Mucosa of rectum (tissue), 2 donors: Measurements from ENCODE around the gene ASF1A.
A peak's percentile ranks its signal among the peaks of the same experiment; 100 is the strongest.

Source experiments
- H3K27ac ChIP-seq, 2 donors: one replicate each; pipeline ENCODE4 v1.7.0; 2013; ENCODE audit warnings: inconsistent platforms in 2 of 2, low read depth in 2 of 2, low read length in 2 of 2
- H3K27me3 ChIP-seq, 2 donors: one replicate each; pipeline ENCODE4 v1.7.0; 2013; ENCODE audit warnings: low read length in 2 of 2; ENCODE audit not compliant: control insufficient read depth in 2 of 2, insufficient read depth in 2 of 2
- H3K36me3 ChIP-seq, 2 donors: one replicate each; pipeline ENCODE4 v1.7.0; 2013; ENCODE audit warnings: low read length in 2 of 2; ENCODE audit not compliant: control insufficient read depth in 2 of 2, insufficient read depth in 2 of 2
- H3K4me1 ChIP-seq, 2 donors: one replicate each; pipeline ENCODE4 v1.7.0; 2013; ENCODE audit warnings: low read length in 2 of 2, mild to moderate bottlenecking in 1 of 2; ENCODE audit not compliant: control insufficient read depth in 2 of 2, insufficient read depth in 2 of 2
- H3K4me3 ChIP-seq, 2 donors: one replicate each; pipeline ENCODE4 v1.7.0; 2013; ENCODE audit warnings: low read length in 2 of 2
- H3K9ac ChIP-seq, 2 donors: one replicate each; pipeline ENCODE4 v1.7.0; 2013; ENCODE audit warnings: low read length in 2 of 2, low read depth in 1 of 2, mild to moderate bottlenecking in 1 of 2
- H3K9me3 ChIP-seq, 2 donors: one replicate each; pipeline ENCODE4 v1.7.0; 2013; ENCODE audit warnings: low read length in 2 of 2; ENCODE audit not compliant: control insufficient read depth in 2 of 2
- donor health status: healthy.
- donor health status: Normal muscosa, but diverticular disease.

ASF1A gene

GRCh38 chr6:118895261-118895560 lies 1.3 kb downstream of the ASF1A start:
- H3K9me3 ChIP-seq, result no peaks in the 10 kb centered on the region

DNA sequence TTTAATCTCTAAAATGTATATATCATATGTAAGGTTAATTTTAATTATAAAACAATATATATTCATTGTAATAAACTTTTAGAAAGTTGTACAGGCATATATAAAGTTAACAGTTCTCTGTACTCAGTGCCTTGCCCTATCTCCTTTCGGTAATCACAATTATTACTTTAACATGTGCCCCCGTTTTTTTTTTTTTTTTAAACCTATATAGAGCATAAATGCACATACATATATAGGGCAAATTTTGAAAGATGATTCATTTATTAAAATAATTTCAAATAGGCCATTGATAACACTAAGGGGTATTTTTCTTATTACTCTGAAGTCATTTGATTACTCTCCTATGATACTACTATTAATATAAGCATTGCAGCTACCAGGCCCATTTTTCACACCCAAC lies 1.9 kb downstream of the ASF1A start:
- Histone ChIP-seq H3K9me3 (no peaks in the 10 kb centered on the region), H3K4me3 (peak overlapping the region in 1 of 2 donors; percentile 97), H3K4me1 (peaks cover 10 to 12% of the 10 kb centered on the region in 2 donors), H3K27ac (no peak overlapping the region), H3K36me3 (peaks cover 0 to 2% of the 10 kb centered on the region in 2 donors), H3K27me3 (no peaks in the 10 kb centered on the region), H3K9ac (no peak overlapping the region)

More at GRCh38 chr6:118895261-118895560, 1.3 kb downstream of the ASF1A start:
- H3K4me3 ChIP-seq, result peak overlapping the region; percentile 86 to 97
- no peaks in the 10 kb centered on the region for H3K36me3 ChIP-seq
- peaks cover 10% of the 10 kb centered on the region in 2 donors for H3K4me1 ChIP-seq
- peak overlapping the region; percentile 83 to 91 for H3K9ac ChIP-seq
- peak overlapping the region; percentile 92 to 96 for H3K27ac ChIP-seq
- H3K27me3 ChIP-seq, result no peaks in the 10 kb centered on the region

DNA sequence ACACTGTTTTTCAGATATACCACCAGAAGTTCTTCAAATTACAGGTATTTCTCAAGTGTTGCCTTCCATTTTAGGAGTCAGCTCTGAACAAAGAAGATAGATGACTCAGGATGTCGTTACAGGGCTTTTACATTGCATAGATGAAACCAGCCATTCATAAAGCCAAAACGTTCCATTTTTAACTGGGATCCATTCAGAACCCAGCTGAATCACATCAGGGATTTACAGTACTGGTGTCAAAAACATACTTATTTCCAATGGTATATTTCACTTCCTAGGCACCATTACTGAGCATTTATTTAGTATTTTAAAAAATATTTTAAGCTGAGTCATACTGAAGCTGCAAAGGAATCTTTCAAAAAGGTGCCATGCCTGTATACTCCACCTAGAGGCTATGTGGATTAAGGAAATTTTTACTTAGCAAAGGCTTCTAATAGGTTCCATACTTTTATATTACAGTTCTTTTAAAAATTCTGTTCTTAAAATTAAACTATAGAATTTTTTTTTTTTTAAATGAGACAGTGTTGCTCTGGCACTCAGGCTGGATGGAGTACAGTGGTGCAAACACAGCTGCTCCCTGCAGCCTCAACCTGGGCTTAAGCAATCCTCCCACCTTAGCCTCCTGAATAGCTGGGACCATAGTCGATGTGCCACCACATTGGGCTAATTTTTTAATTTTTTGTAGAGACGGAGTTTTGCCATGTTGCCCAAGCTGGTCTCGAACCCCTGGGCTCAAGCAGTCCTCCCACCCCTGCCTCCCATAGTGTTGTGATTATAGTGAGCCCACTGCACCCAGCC lies 2.6 kb downstream of the ASF1A start:
- H3K27me3 ChIP-seq, result no peaks in the 10 kb centered on the region
- H3K9ac ChIP-seq, result no peak overlapping the region
- no peak overlapping the region for H3K27ac ChIP-seq
- H3K36me3 ChIP-seq, result peaks cover under 1 to 7% of the 10 kb centered on the region in 2 donors
- H3K4me3 ChIP-seq, result no peak overlapping the region
- peaks cover 10 to 13% of the 10 kb centered on the region in 2 donors for H3K4me1 ChIP-seq
- no peaks in the 10 kb centered on the region for H3K9me3 ChIP-seq

GRCh38 chr6:118897386-118897785 lies 3.4 kb downstream of the ASF1A start:
- Histone ChIP-seq H3K27me3 (no peaks in the 10 kb centered on the region), H3K4me3 (no peak overlapping the region), H3K36me3 (peaks cover 3 to 12% of the 10 kb centered on the region in 2 donors), H3K9me3 (no peaks in the 10 kb centered on the region), H3K27ac (no peak overlapping the region), H3K4me1 (peaks cover 7 to 11% of the 10 kb centered on the region in 2 donors), H3K9ac (no peak overlapping the region)

- Histone ChIP-seq H3K36me3 (peaks cover 6 to 18% of the 10 kb centered on the region in 2 donors), H3K27ac (no peak overlapping the region), H3K27me3 (no peaks in the 10 kb centered on the region), H3K4me1 (peaks cover 3% of the 10 kb centered on the region in 2 donors), H3K9ac (no peak overlapping the region), H3K9me3 (no peaks in the 10 kb centered on the region), H3K4me3 (no peak overlapping the region)
These were observed 6.0 kb downstream of the ASF1A start for GRCh38 chr6:118899948-118900347.

DNA sequence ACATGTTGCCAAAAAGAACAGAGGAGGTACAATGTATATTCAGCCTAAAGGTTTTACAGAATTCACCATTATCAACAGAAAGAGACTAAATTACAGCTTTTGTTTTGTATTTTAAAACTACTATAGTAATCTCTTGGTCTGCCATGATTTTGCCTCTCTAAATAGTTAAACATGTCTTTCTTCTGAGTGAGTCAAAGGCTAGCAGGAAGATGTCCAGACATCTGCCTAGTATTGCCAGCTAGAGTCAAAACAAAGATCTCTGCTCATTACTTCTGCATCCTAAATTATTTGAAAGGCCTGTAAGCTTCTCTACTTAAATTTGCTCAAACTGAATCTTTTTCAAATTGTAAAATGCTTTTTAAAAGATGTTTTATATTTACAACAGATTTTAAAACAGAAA lies 8.8 kb downstream of the ASF1A start:
- Histone ChIP-seq H3K9me3 (no peaks in the 10 kb centered on the region), H3K9ac (no peak overlapping the region), H3K4me3 (no peak overlapping the region), H3K36me3 (peaks cover 23 to 36% of the 10 kb centered on the region in 2 donors), H3K4me1 (peaks cover 0 to 3% of the 10 kb centered on the region in 2 donors), H3K27me3 (no peaks in the 10 kb centered on the region), H3K27ac (no peak overlapping the region)

GRCh38 chr6:118903138-118903537 lies 9.2 kb downstream of the ASF1A start:
- Histone ChIP-seq H3K36me3 (peaks cover 27 to 40% of the 10 kb centered on the region in 2 donors), H3K27me3 (no peaks in the 10 kb centered on the region), H3K9ac (no peak overlapping the region), H3K4me1 (peaks cover 0 to 3% of the 10 kb centered on the region in 2 donors), H3K27ac (no peak overlapping the region), H3K4me3 (no peak overlapping the region), H3K9me3 (no peaks in the 10 kb centered on the region)

DNA sequence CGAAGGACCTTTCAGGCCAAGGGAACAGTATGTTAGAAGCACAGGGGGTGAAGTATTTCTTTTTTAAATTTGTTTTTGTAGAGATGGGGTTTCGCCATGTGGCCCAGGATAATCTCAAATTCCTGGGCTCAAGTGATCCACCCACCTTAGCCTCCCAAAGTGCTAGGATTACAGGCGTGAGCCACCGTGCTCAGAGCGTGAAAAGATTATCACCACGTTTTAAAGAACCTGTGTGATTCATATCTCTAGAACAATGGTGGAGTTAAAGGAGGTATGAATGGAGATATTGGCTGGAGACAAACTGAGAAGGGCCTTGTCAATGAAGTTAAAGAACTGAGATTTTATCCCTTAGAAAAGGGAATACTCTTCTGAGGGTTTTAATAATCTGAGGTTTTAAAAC lies 9.7 kb downstream of the ASF1A start:
- H3K9me3 ChIP-seq, result no peaks in the 10 kb centered on the region
- no peaks in the 10 kb centered on the region for H3K27me3 ChIP-seq
- peaks cover 32 to 45% of the 10 kb centered on the region in 2 donors for H3K36me3 ChIP-seq
- H3K4me3 ChIP-seq, result no peak overlapping the region
- no peak overlapping the region for H3K9ac ChIP-seq
- peaks cover 0 to 3% of the 10 kb centered on the region in 2 donors for H3K4me1 ChIP-seq
- no peak overlapping the region for H3K27ac ChIP-seq

DNA sequence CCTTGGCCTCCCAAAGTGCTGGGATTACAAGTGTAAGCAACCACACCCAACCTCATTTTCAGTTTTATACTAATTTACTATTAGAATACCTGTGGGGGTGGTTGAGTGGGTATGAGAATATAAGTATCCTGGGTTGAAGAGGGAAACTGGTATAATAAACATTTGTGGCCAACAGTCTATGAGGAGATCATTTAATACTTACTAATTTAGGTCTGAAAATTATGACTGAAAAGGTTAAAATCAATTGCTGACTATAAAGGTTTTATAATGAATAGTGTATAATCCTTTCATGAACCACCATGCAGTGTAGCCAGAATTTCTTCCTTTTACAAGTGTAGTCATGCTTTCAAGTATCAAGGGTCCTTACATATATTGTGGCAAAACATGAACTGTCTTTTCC lies 11.1 kb downstream of the ASF1A start:
- no peaks in the 10 kb centered on the region for H3K27me3 ChIP-seq
- H3K9me3 ChIP-seq, result no peaks in the 10 kb centered on the region
- peaks cover 40 to 51% of the 10 kb centered on the region in 2 donors for H3K36me3 ChIP-seq
- no peak overlapping the region for H3K27ac ChIP-seq
- H3K9ac ChIP-seq, result no peak overlapping the region
- H3K4me3 ChIP-seq, result no peak overlapping the region
- H3K4me1 ChIP-seq, result peaks cover 0 to 3% of the 10 kb centered on the region in 2 donors

GRCh38 chr6:118905851-118906250 lies 11.9 kb downstream of the ASF1A start:
- no peak overlapping the region for H3K27ac ChIP-seq

More at GRCh38 chr6:118905851-118906250, 11.9 kb downstream of the ASF1A start:
- Histone ChIP-seq H3K27me3 (no peaks in the 10 kb centered on the region), H3K4me1 (peaks cover 0 to under 1% of the 10 kb centered on the region in 2 donors), H3K36me3 (peaks cover 40 to 55% of the 10 kb centered on the region in 2 donors), H3K9me3 (no peaks in the 10 kb centered on the region), H3K4me3 (no peak overlapping the region), H3K9ac (no peak overlapping the region)
